Measurements from ENCODE around the gene ZC3HAV1.

GRCh38 chr7:139124084-139124914 is 14.8 kb upstream of the ZC3HAV1 start:
- TF ChIP-seq ETV6 (IDR thresholded peaks at IDR 0.05; ENCODE audit: borderline replicate concordance in 1 of 2, low read depth in 2 of 2, low read length in 1 of 2): no peak
- TF ChIP-seq ETV6 (CRISPR knock-in tag; IDR thresholded peaks at IDR 0.05; ENCODE audit: borderline replicate concordance): no peak
- no peak for TF ChIP-seq EZH2 (IDR thresholded peaks at IDR 0.05; ENCODE audit: borderline replicate concordance, low read depth, low read length)
- no peak for TF ChIP-seq YY1 (IDR thresholded peaks at IDR 0.05; ENCODE audit: borderline replicate concordance in 1 of 3, control insufficient read depth in 1 of 3, extremely low read depth in 1 of 3, insufficient read depth in 3 of 3, insufficient read length in 1 of 3, insufficient replicate concordance in 2 of 3, low read depth in 1 of 3, low read length in 2 of 3)
- TF ChIP-seq PRDM10 (IDR thresholded peaks at IDR 0.05; ENCODE audit: partially characterized antibody): peak; percentile 96
- TF ChIP-seq CBX5 (IDR thresholded peaks at IDR 0.05; ENCODE audit: borderline replicate concordance, low read depth): no peak
- TF ChIP-seq CTCF (IDR thresholded peaks at IDR 0.05 in 2 of 3, conservative IDR thresholded peaks at IDR 0.05 in 1 of 3; ENCODE audit: insufficient read depth in 2 of 3, low read depth in 1 of 3, low read length in 3 of 3): no peak

All from K562 (cell line).